GM12878 (cell line): ENCODE results near the gene MRAS. TPM values are rescaled to one million over a fixed set of nuclear protein-coding genes. Genes with fewer than 3 reads are reported as not detected.

Experiments used
- ATAC-seq: fragments of 200-7000 bp; cut with Tn5 transposase; 3 replicates; pipeline ENCODE4 v1.9.1; 2020; ENCODE audit warnings: mild to moderate bottlenecking, moderate library complexity
- BruUV-seq: library from RNA; stranded (reverse); fragments of 400-500 nt; replicated peaks from 2 replicates; lab custom pipeline; 2021; lab: Mats Ljungman, UMichigan
- CTCF ChIA-PET: fragments of 300-600 bp; sonication (Branson Sonifier 250); formaldehyde crosslinking; extraction: SDS; loops from one replicate; lab custom pipeline; 2021; ENCODE audit warnings: inconsistent platforms; lab: Yijun Ruan, JAX
- POLR2A ChIA-PET: fragments of 350-600 bp; formaldehyde crosslinking; extraction: SDS; loops from one replicate; lab custom pipeline; 2021; ENCODE audit warnings: inconsistent platforms; lab: Charles Lee
- RAD21 ChIA-PET: fragments of 300-600 bp; sonication (Branson Sonifier 250); formaldehyde crosslinking; loops from one replicate; lab custom pipeline; 2023; ENCODE audit warnings: antibody characterized with exemption; ENCODE audit not compliant: unreplicated experiment; lab: Charles Lee
- SMC1A ChIA-PET: fragments of 300-600 bp; sonication (Branson Sonifier 250); formaldehyde crosslinking; loops from one replicate; lab custom pipeline; 2023; ENCODE audit not compliant: unreplicated experiment, uncharacterized antibody; lab: Charles Lee
- DNase-seq: peaks from one replicate; pipeline ENCODE4 v3.0.0-alpha.2; 2011; ENCODE audit warnings: low read depth, low spot score
- FAIRE-seq: peaks from 3 replicates; lab custom pipeline; 2011; peaks lifted over from hg19 to GRCh38; lab: Jason Lieb, UNC
- H2AFZ ChIP-seq: 2 replicates; pipeline ENCODE4 v1.6.0; 2011; ENCODE audit warnings: low read depth, low read length, control low read depth; ENCODE audit not compliant: control insufficient read depth
- H3K27ac ChIP-seq: 2 replicates; pipeline ENCODE4 v1.5.1; 2011; ENCODE audit warnings: control low read depth; ENCODE audit not compliant: control insufficient read depth, insufficient read depth
- H3K27me3 ChIP-seq, 2 experiments: replicated peaks in 1 of 2; 2 replicates each; pipeline versions ENCODE4 v1.6.0 to v1.6.1; 2011; ENCODE audit warnings: low read length in 1 of 2; ENCODE audit not compliant: control insufficient read depth in 2 of 2, insufficient read depth in 2 of 2
- H3K36me3 ChIP-seq, 2 experiments: 2 replicates each; pipeline ENCODE4 v1.5.1; 2011; ENCODE audit warnings: low read length in 1 of 2; ENCODE audit not compliant: control insufficient read depth in 2 of 2, insufficient read depth in 2 of 2
- H3K4me1 ChIP-seq: 2 replicates; pipeline ENCODE4 v1.6.1; 2011; ENCODE audit warnings: mild to moderate bottlenecking, low read length, moderate library complexity, mixed read lengths; ENCODE audit not compliant: control insufficient read depth, insufficient read depth
- H3K4me2 ChIP-seq: 2 replicates; pipeline ENCODE4 v1.6.0; 2011; ENCODE audit warnings: control low read depth; ENCODE audit not compliant: control insufficient read depth, insufficient read depth
- H3K4me3 ChIP-seq: fragments of 200-600 bp; sonication (generic); 2 replicates; pipeline ENCODE4 v1.5.1; 2016
- H3K79me2 ChIP-seq: 2 replicates; pipeline ENCODE4 v1.6.0; 2011; ENCODE audit warnings: low read length; ENCODE audit not compliant: control insufficient read depth, insufficient read depth
- H3K9ac ChIP-seq: 2 replicates; pipeline ENCODE4 v1.8.0; 2011; ENCODE audit warnings: low read length, control low read depth, mixed read lengths; ENCODE audit not compliant: control insufficient read depth, insufficient read depth
- H3K9me3 ChIP-seq: replicated peaks from 3 replicates; pipeline ENCODE4 v1.5.1; 2011; ENCODE audit warnings: mild to moderate bottlenecking, low read length; ENCODE audit not compliant: control insufficient read depth, insufficient read depth
- H4K20me1 ChIP-seq: 2 replicates; pipeline ENCODE4 v1.6.0; 2011; ENCODE audit not compliant: control insufficient read depth, insufficient read depth
- ESRRA ChIP-seq: IDR thresholded peaks from 2 replicates; pipeline ENCODE4 v1.6.1; 2012; ENCODE audit warnings: mild to moderate bottlenecking, low read length, improper control_type of control experiment
- GABPA ChIP-seq: IDR thresholded peaks from 2 replicates; pipeline ENCODE4 v1.6.1; 2014; ENCODE audit warnings: antibody characterized with exemption, low read depth, mild to moderate bottlenecking, inconsistent platforms
- KLF5 ChIP-seq: fragments of 450-650 bp; IDR thresholded peaks from 2 replicates; pipeline ENCODE4 v1.6.1; 2014; ENCODE audit warnings: mild to moderate bottlenecking; ENCODE audit not compliant: partially characterized antibody
- MTA3 ChIP-seq: IDR thresholded peaks from 2 replicates; pipeline ENCODE4 v1.6.1; 2012; ENCODE audit warnings: low read length, inconsistent platforms, borderline replicate concordance
- PAX5 ChIP-seq: IDR thresholded peaks from 2 replicates; pipeline ENCODE4 v1.6.1; 2011; ENCODE audit warnings: low read depth, low read length, borderline replicate concordance
- POLR2AphosphoS5 ChIP-seq: IDR thresholded peaks from 2 replicates; pipeline ENCODE4 v1.6.1; 2011; ENCODE audit warnings: mild to moderate bottlenecking, low read length, inconsistent platforms
- RELA ChIP-seq: fragments of 450-650 bp; IDR thresholded peaks from 2 replicates; pipeline ENCODE4 v1.8.0; 2014; ENCODE audit warnings: borderline replicate concordance; ENCODE audit not compliant: partially characterized antibody
- SP1 ChIP-seq: IDR thresholded peaks from one replicate; pipeline ENCODE4 v1.6.1; 2011; ENCODE audit warnings: low read depth, low read length
- SUPT20H ChIP-seq: IDR thresholded peaks from 2 replicates; pipeline ENCODE4 v1.6.1; 2011; ENCODE audit warnings: low read depth, mild to moderate bottlenecking, low read length, moderate library complexity, borderline replicate concordance; ENCODE audit not compliant: control insufficient read depth
- ZNF207 ChIP-seq: fragments of 450-650 bp; IDR thresholded peaks from 2 replicates; pipeline ENCODE4 v1.6.1; 2014; ENCODE audit warnings: antibody characterized with exemption, mild to moderate bottlenecking, borderline replicate concordance
- WGBS: methylation state at CpG from one replicate; pipeline ENCODE4 v1.1.6; 2016; ENCODE audit warnings: low lambda C conversion rate; ENCODE audit not compliant: insufficient replicate concordance, insufficient coverage; ENCODE audit errors: missing lambda C conversion rate; 5-methylcytosine and 5-hydroxymethylcytosine counted together
- in situ Hi-C: fragments of 300-500 bp; cut with MboI; formaldehyde crosslinking; loops from 9 replicates; pipeline ENCODE4 v1.14.3; 2018; ENCODE audit warnings: mixed read lengths
- intact Hi-C: fragments of 100-400 bp; cut with micrococcal nuclease; formaldehyde crosslinking; loops from one replicate; pipeline ENCODE4 v1.14.2; 2022; ENCODE audit not compliant: unreplicated experiment
- polyA plus RNA-seq, 11 experiments: library from polyadenylated mRNA; depleted of rRNA in 4 of 11; unstranded in 6 of 11; stranded (reverse) in 5 of 11; fragments of >200 nt; fragmentation: Nextera tagmentation in 4 of 11; fragmentation: Illumina TruSeq in 1 of 11; extraction: Ambion mirVana in 4 of 11; extraction: Trizol in 1 of 11; gene quantifications; 1 replicate in 1 of 11; 2 replicates in 10 of 11; pipeline versions ENCODE4 v1.2.1 to v1.2.3, GENCODE V29; 2011 to 2016; ENCODE audit warnings: inconsistent platforms in 2 of 11, missing spikeins in 2 of 11, low read depth in 1 of 11
- total RNA-seq, 4 experiments: library from RNA; depleted of rRNA in 3 of 4; stranded (reverse); fragments of >200 nt in 3 of 4; fragmentation: Illumina TruSeq in 1 of 4; extraction: Trizol in 1 of 4; gene quantifications; 2 replicates each; pipeline versions ENCODE4 v1.2.1 to v1.2.3, GENCODE V29; 2013 to 2021
- TF ChIP-seq, protein P1 (sequence below): fragments of 450-650 bp; conservative IDR thresholded peaks from 2 replicates; pipeline ENCODE4 v1.6.1; 2017; ENCODE audit warnings: mild to moderate bottlenecking, moderate library complexity
- TF ChIP-seq, protein P2 (sequence below): fragments of 450-650 bp; IDR thresholded peaks from 2 replicates; pipeline ENCODE4 v1.6.1; 2016; ENCODE audit warnings: mild to moderate bottlenecking
- TF ChIP-seq, protein P3 (sequence below): fragments of 450-650 bp; IDR thresholded peaks from 2 replicates; pipeline ENCODE4 v1.6.1; 2017; ENCODE audit warnings: low read depth, mild to moderate bottlenecking, moderate library complexity
- TF ChIP-seq, protein P4 (sequence below): fragments of 450-650 bp; formaldehyde crosslinking; IDR thresholded peaks from 2 replicates; pipeline ENCODE4 v1.4.0; 2020; ENCODE audit warnings: mild to moderate bottlenecking, moderate library complexity

Gene MRAS
- total and polyA plus RNA-seq, 10 of the 15 experiments (the other 5 are each of a cell fraction or from before 2014, with no cell fraction given) = 0.01 to 0.44 (median 0.17) TPM; not detected in 6

DNA sequence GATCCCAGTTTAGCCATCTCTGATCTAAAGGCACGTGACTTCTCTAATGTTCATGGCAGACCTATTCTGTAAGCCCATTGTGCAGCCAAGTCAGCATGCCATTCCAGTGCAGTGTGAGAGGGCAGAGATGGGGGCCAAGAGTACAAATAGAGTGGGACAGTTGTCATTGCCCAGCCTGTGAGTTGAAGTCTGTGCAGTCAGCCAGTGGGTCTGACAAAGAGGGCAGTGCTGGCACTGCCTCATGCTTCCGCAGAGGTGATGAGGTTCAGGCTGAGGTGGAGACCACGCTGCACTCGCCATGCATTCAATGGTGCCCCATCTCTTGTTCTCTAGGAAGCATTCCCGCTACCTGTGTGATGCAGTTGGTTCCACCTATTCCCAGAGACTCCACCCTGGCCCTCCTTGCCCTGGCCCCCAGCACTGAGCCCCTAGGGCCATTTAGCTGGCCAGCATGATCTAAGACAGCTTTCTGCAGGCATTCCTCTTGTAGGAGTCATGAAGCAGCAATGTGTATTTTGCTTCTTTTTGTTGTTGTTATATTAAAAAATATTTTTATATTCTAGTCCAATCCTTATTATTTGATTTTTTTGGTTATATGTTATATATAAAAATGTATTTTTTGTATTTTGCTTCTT is 3.7 kb downstream of the MRAS start:
- WGBS = 64% methylated on average over 5 of the region's 5 CpGs
- BruUV-seq = no TSS peak
- TF ChIP-seq KLF5 = no peak
- no peak for TF ChIP-seq POLR2AphosphoS5
- no peak for TF ChIP-seq ZNF207
- TF ChIP-seq PAX5 = no peak
- TF ChIP-seq, protein P1, sequence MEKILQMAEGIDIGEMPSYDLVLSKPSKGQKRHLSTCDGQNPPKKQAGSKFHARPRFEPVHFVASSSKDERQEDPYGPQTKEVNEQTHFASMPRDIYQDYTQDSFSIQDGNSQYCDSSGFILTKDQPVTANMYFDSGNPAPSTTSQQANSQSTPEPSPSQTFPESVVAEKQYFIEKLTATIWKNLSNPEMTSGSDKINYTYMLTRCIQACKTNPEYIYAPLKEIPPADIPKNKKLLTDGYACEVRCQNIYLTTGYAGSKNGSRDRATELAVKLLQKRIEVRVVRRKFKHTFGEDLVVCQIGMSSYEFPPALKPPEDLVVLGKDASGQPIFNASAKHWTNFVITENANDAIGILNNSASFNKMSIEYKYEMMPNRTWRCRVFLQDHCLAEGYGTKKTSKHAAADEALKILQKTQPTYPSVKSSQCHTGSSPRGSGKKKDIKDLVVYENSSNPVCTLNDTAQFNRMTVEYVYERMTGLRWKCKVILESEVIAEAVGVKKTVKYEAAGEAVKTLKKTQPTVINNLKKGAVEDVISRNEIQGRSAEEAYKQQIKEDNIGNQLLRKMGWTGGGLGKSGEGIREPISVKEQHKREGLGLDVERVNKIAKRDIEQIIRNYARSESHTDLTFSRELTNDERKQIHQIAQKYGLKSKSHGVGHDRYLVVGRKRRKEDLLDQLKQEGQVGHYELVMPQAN = no peak
- TF ChIP-seq, protein P2, sequence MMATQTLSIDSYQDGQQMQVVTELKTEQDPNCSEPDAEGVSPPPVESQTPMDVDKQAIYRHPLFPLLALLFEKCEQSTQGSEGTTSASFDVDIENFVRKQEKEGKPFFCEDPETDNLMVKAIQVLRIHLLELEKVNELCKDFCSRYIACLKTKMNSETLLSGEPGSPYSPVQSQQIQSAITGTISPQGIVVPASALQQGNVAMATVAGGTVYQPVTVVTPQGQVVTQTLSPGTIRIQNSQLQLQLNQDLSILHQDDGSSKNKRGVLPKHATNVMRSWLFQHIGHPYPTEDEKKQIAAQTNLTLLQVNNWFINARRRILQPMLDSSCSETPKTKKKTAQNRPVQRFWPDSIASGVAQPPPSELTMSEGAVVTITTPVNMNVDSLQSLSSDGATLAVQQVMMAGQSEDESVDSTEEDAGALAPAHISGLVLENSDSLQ = no peak
- TF ChIP-seq MTA3 = no peak
- TF ChIP-seq, protein P3, sequence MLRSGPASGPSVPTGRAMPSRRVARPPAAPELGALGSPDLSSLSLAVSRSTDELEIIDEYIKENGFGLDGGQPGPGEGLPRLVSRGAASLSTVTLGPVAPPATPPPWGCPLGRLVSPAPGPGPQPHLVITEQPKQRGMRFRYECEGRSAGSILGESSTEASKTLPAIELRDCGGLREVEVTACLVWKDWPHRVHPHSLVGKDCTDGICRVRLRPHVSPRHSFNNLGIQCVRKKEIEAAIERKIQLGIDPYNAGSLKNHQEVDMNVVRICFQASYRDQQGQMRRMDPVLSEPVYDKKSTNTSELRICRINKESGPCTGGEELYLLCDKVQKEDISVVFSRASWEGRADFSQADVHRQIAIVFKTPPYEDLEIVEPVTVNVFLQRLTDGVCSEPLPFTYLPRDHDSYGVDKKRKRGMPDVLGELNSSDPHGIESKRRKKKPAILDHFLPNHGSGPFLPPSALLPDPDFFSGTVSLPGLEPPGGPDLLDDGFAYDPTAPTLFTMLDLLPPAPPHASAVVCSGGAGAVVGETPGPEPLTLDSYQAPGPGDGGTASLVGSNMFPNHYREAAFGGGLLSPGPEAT = no peak
- no peak for TF ChIP-seq SP1
- no peak for TF ChIP-seq SUPT20H
- TF ChIP-seq RELA = no peak
- TF ChIP-seq, protein P4, sequence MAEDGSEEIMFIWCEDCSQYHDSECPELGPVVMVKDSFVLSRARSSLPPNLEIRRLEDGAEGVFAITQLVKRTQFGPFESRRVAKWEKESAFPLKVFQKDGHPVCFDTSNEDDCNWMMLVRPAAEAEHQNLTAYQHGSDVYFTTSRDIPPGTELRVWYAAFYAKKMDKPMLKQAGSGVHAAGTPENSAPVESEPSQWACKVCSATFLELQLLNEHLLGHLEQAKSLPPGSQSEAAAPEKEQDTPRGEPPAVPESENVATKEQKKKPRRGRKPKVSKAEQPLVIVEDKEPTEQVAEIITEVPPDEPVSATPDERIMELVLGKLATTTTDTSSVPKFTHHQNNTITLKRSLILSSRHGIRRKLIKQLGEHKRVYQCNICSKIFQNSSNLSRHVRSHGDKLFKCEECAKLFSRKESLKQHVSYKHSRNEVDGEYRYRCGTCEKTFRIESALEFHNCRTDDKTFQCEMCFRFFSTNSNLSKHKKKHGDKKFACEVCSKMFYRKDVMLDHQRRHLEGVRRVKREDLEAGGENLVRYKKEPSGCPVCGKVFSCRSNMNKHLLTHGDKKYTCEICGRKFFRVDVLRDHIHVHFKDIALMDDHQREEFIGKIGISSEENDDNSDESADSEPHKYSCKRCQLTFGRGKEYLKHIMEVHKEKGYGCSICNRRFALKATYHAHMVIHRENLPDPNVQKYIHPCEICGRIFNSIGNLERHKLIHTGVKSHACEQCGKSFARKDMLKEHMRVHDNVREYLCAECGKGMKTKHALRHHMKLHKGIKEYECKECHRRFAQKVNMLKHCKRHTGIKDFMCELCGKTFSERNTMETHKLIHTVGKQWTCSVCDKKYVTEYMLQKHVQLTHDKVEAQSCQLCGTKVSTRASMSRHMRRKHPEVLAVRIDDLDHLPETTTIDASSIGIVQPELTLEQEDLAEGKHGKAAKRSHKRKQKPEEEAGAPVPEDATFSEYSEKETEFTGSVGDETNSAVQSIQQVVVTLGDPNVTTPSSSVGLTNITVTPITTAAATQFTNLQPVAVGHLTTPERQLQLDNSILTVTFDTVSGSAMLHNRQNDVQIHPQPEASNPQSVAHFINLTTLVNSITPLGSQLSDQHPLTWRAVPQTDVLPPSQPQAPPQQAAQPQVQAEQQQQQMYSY (CRISPR knock-in tag) = no peak
- TF ChIP-seq GABPA = no peak
- no peak for TF ChIP-seq ESRRA

More for the DNA sequence above, 3.7 kb downstream of the MRAS start:
- FAIRE-seq (no peak), ATAC-seq (no peak), DNase-seq (no peak)
- Histone ChIP-seq H4K20me1 (no peaks in the 10 kb centered on the region), H3K27ac (no peak overlapping the region), H3K4me1 (no peaks in the 10 kb centered on the region), H3K36me3 (no peaks in the 10 kb centered on the region), H3K9ac (no peak overlapping the region), H3K4me3 (no peak overlapping the region), H2AFZ (no peak overlapping the region), H3K9me3 (no peaks in the 10 kb centered on the region), H3K4me2 (no peak overlapping the region), H3K79me2 (no peaks in the 10 kb centered on the region), H3K27me3 (peaks cover 5 to 26% of the 10 kb centered on the region in 2 experiments; a peak in 3 of 4 replicates)
- ChIA-PET CTCF (no interaction called here), RAD21 (no interaction called here), POLR2A (no interaction called here), SMC1A (no interaction called here)
- in situ Hi-C loops = no loop called here
- intact Hi-C loops = no loop called here
